ENCODE data around the gene PTPN2.
"Not testable (repeated sequence)": the region's sequence is repeated elsewhere in the genome, so short reads cannot be mapped to it uniquely, and the experiment has no call there.

The PTPN2 gene

GRCh38 chr18:12883684-12884405, at the start of gene PTPN2:
TSS of gene PTPN2 (minus strand) at chr18:12884237. CDS start at chr18:12884141, 96 bp downstream.
- DNase-seq: peak; percentile 98

- no peak for DNase-seq
These were observed 49.3 kb upstream of the PTPN2 start for GRCh38 chr18:12933327-12933726.

GRCh38 chr18:12930908-12931307, 46.9 kb upstream of the PTPN2 start:
- DNase-seq: no peak

GRCh38 chr18:12930376-12930775, 46.3 kb upstream of the PTPN2 start:
- DNase-seq: no peak

- no peak for DNase-seq
These were observed 45.5 kb upstream of the PTPN2 start for GRCh38 chr18:12929477-12930083.

- no peak for DNase-seq
These were observed 44.6 kb upstream of the PTPN2 start for GRCh38 chr18:12928641-12929040.

- no peak for DNase-seq
These were observed 44.2 kb upstream of the PTPN2 start for GRCh38 chr18:12928206-12928605.

GRCh38 chr18:12924616-12925015, 40.6 kb upstream of the PTPN2 start:
- DNase-seq: no peak

- DNase-seq: no peak
These were observed 38.2 kb upstream of the PTPN2 start for GRCh38 chr18:12922266-12922665.

DNA sequence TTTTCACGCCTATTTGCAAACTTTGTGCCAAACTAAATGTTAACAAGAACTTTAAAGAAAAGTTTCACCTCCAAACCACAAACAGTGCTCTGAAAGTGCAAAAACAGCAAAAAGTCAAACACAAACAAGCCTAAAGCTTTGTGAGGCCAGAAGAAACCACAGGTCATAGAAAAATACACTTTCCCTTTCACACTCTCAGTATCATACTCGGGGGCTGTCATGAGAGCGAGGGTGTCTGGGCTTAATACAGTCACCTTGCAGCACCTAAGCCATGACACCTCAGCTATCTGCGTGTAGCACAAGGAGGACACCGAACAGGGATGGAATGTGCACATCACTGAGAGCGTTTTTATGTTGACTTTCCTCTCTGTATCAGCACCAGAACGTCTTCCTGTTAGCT, 37.1 kb upstream of the PTPN2 start:
- DNase-seq: no peak

GRCh38 chr18:12911929-12912703, 28.1 kb upstream of the PTPN2 start:
- no peak for DNase-seq

- no peak for DNase-seq
These were observed 27.2 kb upstream of the PTPN2 start for GRCh38 chr18:12911025-12911928.

DNA sequence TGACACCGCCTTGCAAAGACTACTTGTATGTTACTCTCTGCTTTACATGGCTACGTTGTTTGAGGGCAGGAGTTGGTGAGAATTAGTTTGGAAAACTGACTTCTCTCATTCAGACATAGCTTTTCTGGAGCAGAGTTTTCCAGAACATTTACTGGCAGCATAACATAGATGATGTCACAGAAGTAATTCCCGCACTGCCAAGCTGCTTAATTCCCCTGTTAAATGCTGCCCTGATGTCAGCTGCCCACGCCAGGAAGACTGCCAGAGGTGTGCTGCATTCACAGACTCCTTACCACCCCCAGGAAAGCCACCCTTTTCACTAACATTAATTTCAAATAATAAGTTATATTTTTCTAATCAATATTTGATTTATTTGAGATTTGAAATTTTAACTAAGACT, 24.7 kb upstream of the PTPN2 start:
- no peak for DNase-seq

DNA sequence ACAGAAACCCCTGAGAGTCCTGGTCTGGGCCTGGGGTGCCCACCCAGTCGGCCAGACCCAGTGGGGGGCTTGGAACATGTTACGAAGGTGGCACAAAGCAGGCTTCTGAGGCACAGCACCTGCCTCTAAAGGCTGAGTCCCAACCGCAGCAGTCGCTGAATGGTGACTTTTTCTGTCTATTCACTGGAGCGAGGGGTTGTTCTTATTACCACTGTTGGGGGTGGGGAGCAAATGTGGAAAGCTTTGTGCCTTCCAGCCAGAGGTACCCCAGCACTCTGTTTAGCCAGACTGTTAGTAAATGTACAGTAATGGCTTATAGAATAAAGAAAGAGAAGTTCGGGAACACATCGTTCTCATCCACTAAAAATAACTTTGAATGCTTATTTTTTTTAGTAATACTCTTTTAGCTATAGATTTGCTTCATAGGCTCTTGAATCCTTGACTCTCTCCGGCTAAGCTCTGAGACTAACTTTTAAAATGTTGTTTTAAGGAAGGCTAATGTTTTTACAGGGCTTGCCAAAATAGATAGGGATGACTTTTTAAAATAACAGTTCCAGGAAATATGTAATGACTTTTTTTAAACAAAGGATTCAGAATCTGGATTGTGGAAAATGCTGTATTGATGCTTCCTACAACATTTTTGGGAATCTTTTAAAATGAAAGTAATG, 23.4 kb upstream of the PTPN2 start:
- DNase-seq: no peak

- DNase-seq: no peak
These were observed 22.7 kb upstream of the PTPN2 start for GRCh38 chr18:12906773-12907172.

- DNase-seq: no peak
These were observed 22.1 kb upstream of the PTPN2 start for GRCh38 chr18:12906119-12906518.

- DNase-seq: no peak
These were observed 20.0 kb upstream of the PTPN2 start for GRCh38 chr18:12904012-12904516.

- not testable (repeated sequence) for DNase-seq
These were observed 17.2 kb upstream of the PTPN2 start for GRCh38 chr18:12901208-12901607.

GRCh38 chr18:12896784-12897333, 12.8 kb upstream of the PTPN2 start:
- DNase-seq: not testable (repeated sequence)

DNA sequence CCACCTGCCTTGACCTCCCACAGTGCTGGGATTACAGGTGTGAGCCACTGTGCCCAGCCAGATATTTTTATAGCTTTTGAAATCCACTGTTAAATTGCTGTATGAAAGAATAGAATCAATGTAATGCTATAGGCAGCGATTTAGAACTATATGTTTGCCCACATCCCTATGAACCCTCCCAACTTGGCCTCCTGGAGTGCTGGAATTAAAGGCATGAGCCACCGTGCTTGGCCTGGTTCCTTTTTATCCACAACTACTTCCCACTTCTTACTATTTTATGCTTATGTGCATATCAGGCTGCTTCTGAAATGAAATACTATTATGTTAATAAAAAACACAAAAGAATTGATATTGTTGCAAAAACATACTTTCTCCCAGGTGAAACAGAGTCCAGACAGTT, 11.6 kb upstream of the PTPN2 start:
- peak; percentile 23 for DNase-seq

DNA sequence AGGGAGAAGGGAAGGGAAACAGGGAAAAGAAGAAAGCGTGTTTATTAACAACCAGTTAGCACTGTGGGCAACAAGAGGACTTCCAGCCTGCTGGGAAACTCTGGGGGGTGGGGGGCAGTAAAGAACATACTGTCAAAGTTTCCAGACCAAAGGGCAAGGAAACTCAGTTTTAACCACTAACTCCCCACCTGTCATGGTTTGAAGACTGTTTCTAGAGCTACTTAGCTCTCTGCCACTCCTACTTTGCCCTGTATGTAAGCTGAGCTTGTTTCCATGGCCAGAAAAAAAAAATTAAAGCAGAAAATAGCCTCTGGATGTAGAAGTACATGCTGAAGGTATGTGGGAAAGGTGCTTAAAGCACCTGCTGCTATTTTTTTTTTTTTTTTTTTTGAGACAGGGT, 11.0 kb upstream of the PTPN2 start:
- DNase-seq: no peak

- no peak for DNase-seq
These were observed 7.5 kb upstream of the PTPN2 start for GRCh38 chr18:12891561-12891960.
